OCI-LY7 (cell line): ENCODE results near the gene ATP4A. TPM values are rescaled to one million over a fixed set of nuclear protein-coding genes. Genes with fewer than 3 reads are reported as not detected.
A peak's percentile ranks its signal among the peaks of the same experiment; 100 is the strongest.

Experiments used
- BruUV-seq: library from RNA; stranded (reverse); fragments of 400-500 nt; replicated peaks from 2 replicates; lab custom pipeline; 2021; lab: Mats Ljungman, UMichigan
- CTCF ChIA-PET: fragments of 300-600 bp; sonication (Branson Sonifier 250); formaldehyde crosslinking; loops from one replicate; lab custom pipeline; 2022; ENCODE audit warnings: antibody characterized with exemption; ENCODE audit not compliant: unreplicated experiment; lab: Charles Lee
- POLR2A ChIA-PET: fragments of 300-600 bp; sonication (Branson Sonifier 250); formaldehyde crosslinking; loops from one replicate; lab custom pipeline; 2022; ENCODE audit warnings: antibody characterized with exemption; lab: Charles Lee
- DNase-seq: peaks from one replicate; pipeline ENCODE4 v3.0.0-alpha.2; 2015; ENCODE audit warnings: low spot score
- H2AFZ ChIP-seq: fragments of 200-600 bp; sonication (generic), shearing (Covaris generic); 2 replicates; pipeline ENCODE4 v1.6.1; 2014; ENCODE audit warnings: mild to moderate bottlenecking, antibody characterized with exemption, low read length, moderate library complexity
- H3K27ac ChIP-seq: fragments of 200-600 bp; sonication (generic); 2 replicates; pipeline ENCODE4 v1.5.1; 2014; ENCODE audit warnings: mixed run types, low read depth, mild to moderate bottlenecking, moderate library complexity, low read length, inconsistent platforms; ENCODE audit not compliant: poor library complexity, severe bottlenecking
- H3K36me3 ChIP-seq: fragments of 200-600 bp; sonication (generic); 2 replicates; pipeline ENCODE4 v1.6.1; 2014; ENCODE audit warnings: mild to moderate bottlenecking, antibody characterized with exemption, low read length, moderate library complexity, mixed read lengths; ENCODE audit not compliant: insufficient read depth
- H3K4me1 ChIP-seq: fragments of 200-600 bp; sonication (generic); 2 replicates; pipeline ENCODE4 v1.5.1; 2014; ENCODE audit warnings: mild to moderate bottlenecking, low read length; ENCODE audit not compliant: insufficient read depth, poor library complexity, severe bottlenecking
- H3K4me2 ChIP-seq: fragments of 200-600 bp; sonication (generic); 2 replicates; pipeline ENCODE4 v1.6.1; 2014; ENCODE audit warnings: mild to moderate bottlenecking, low read length
- H3K4me3 ChIP-seq: fragments of 200-600 bp; sonication (generic); 2 replicates; pipeline ENCODE4 v1.5.1; 2014; ENCODE audit warnings: mild to moderate bottlenecking, low read depth, low read length; ENCODE audit not compliant: poor library complexity, severe bottlenecking
- H3K79me2 ChIP-seq: fragments of 200-600 bp; sonication (generic); 2 replicates; pipeline ENCODE4 v1.6.1; 2016; ENCODE audit warnings: low read depth, mild to moderate bottlenecking, low read length, moderate library complexity, mixed read lengths; ENCODE audit not compliant: insufficient read depth
- H3K9me2 ChIP-seq: fragments of 200-600 bp; sonication (generic); 2 replicates; pipeline ENCODE4 v1.6.1; 2016; ENCODE audit warnings: mild to moderate bottlenecking, low read length, mixed read lengths; ENCODE audit not compliant: insufficient read depth
- H3K9me3 ChIP-seq: fragments of 200-600 bp; sonication (generic); 2 replicates; pipeline ENCODE4 v1.6.1; 2014; ENCODE audit warnings: mild to moderate bottlenecking, mixed run types, low read length, mixed read lengths
- H4K20me1 ChIP-seq: fragments of 200-600 bp; sonication (generic); 2 replicates; pipeline ENCODE4 v1.6.1; 2014; ENCODE audit warnings: mild to moderate bottlenecking, antibody characterized with exemption, low read length, moderate library complexity, mixed read lengths; ENCODE audit not compliant: insufficient read depth
- CTCF ChIP-seq: fragments of 200-600 bp; sonication (generic); conservative IDR thresholded peaks from 2 replicates; pipeline ENCODE4 v1.5.1; 2014; ENCODE audit warnings: mild to moderate bottlenecking, antibody characterized with exemption, low read length, moderate library complexity, mixed read lengths
- EZH2phosphoT487 ChIP-seq: fragments of 200-600 bp; sonication (generic); IDR thresholded peaks from 2 replicates; pipeline ENCODE4 v1.6.1; 2018; ENCODE audit warnings: low read depth, borderline replicate concordance, mild to moderate bottlenecking, mixed run types, antibody characterized with exemption, low read length, moderate library complexity, mixed read lengths
- intact Hi-C: fragments of 100-400 bp; cut with micrococcal nuclease; formaldehyde crosslinking; loops from one replicate; pipeline ENCODE4 v1.10.0; 2022; ENCODE audit not compliant: unreplicated experiment
- total RNA-seq, 2 experiments: library from RNA; depleted of rRNA in 1 of 2; stranded (reverse); fragments of >200 nt in 1 of 2; shearing (Covaris generic) in 1 of 2; gene quantifications; 2 replicates each; pipeline ENCODE4 v1.2.3, GENCODE V29; 2014 to 2022

ATP4A gene
- total RNA-seq, 2 experiments from 2014 or later: 0.36 to 0.92 TPM

- Histone ChIP-seq H3K4me2 (no peak overlapping the region), H4K20me1 (no peaks in the 10 kb centered on the region), H3K79me2 (peaks cover 6% of the 10 kb centered on the region; the same call in 1 of the 2 replicates), H3K36me3 (no peaks in the 10 kb centered on the region; the same call in 1 of the 2 replicates), H3K9me3 (no peaks in the 10 kb centered on the region), H2AFZ (no peak overlapping the region), H3K4me3 (no peak overlapping the region), H3K27ac (no peak overlapping the region), H3K4me1 (peaks cover 9% of the 10 kb centered on the region), H3K9me2 (no peaks in the 10 kb centered on the region)
- DNase-seq: no peak
- TF ChIP-seq EZH2phosphoT487 (no peak), CTCF (no peak)
- ChIA-PET CTCF (no interaction called here), POLR2A (no interaction called here)
- BruUV-seq: no TSS peak
- intact Hi-C loops: loop anchor here (1.0 to 5.0 kb wide), 3 partner anchors 42 to 142 kb away; partner anchors contain the start of gene COX6B1
Measured at GRCh38 chr19:35549879-35550523, 13.5 kb downstream of the ATP4A start.

- peak; percentile 82 for DNase-seq
- Histone ChIP-seq H4K20me1 (no peaks in the 10 kb centered on the region), H3K4me1 (peaks cover 13% of the 10 kb centered on the region), H3K27ac (no peak overlapping the region), H3K9me2 (no peaks in the 10 kb centered on the region), H3K36me3 (no peaks in the 10 kb centered on the region; the same call in 1 of the 2 replicates), H3K9me3 (no peaks in the 10 kb centered on the region), H3K4me3 (no peak overlapping the region), H2AFZ (no peak overlapping the region), H3K79me2 (peaks cover 13% of the 10 kb centered on the region; the same call in 1 of the 2 replicates), H3K4me2 (no peak overlapping the region)
- ChIA-PET POLR2A (no interaction called here), CTCF (no interaction called here)
- intact Hi-C loops: loop anchor here (1.0 to 5.0 kb wide), 3 partner anchors 43 to 143 kb away; partner anchors contain the start of gene COX6B1
- BruUV-seq: no TSS peak
- TF ChIP-seq EZH2phosphoT487 (no peak), CTCF (peak; percentile 90)
Measured at GRCh38 chr19:35549174-35549788, 14.2 kb downstream of the ATP4A start.
